GM21528 (cell line): ENCODE data around the gene UBE2V1.
"Not testable (repeated sequence)": the region's sequence is repeated elsewhere in the genome, so short reads cannot be mapped to it uniquely, and the experiment has no call there.

ENCODE experiments used
- ATAC-seq: cut with Tn5 transposase; IDR thresholded peaks from one replicate; pipeline ENCODE4 v1.9.1; 2021; ENCODE audit warnings: mild to moderate bottlenecking, moderate library complexity; ENCODE audit not compliant: unreplicated experiment, low FRiP score

UBE2V1 gene

GRCh38 chr20:50112512-50113419, at the start of gene UBE2V1:
Gene UBE2V1 (minus strand): TSS chr20:50113150. CDS start chr20:50113128, 22 bp downstream.
- ATAC-seq: peak; percentile 55

GRCh38 chr20:50161494-50161893, 48.5 kb upstream of the UBE2V1 start:
- ATAC-seq: not testable (repeated sequence)

GRCh38 chr20:50153500-50154377, 40.8 kb upstream of the UBE2V1 start, which contains the start of gene PEDS1:
Gene PEDS1 (minus strand): TSS chr20:50153723. CDS start chr20:50153637, 86 bp downstream.
- ATAC-seq: peak; percentile 84

- peak; percentile 33 for ATAC-seq
Observed at GRCh38 chr20:50153153-50153499, 40.2 kb upstream of the UBE2V1 start.

- no peak for ATAC-seq
Observed at GRCh38 chr20:50152394-50153152, 39.6 kb upstream of the UBE2V1 start.

- no peak for ATAC-seq
Observed at GRCh38 chr20:50151034-50151743, 38.2 kb upstream of the UBE2V1 start.

GRCh38 chr20:50149481-50150254, 36.7 kb upstream of the UBE2V1 start:
- no peak for ATAC-seq

GRCh38 chr20:50146732-50147662, 34.0 kb upstream of the UBE2V1 start:
- no peak for ATAC-seq

GRCh38 chr20:50146214-50146613, 33.3 kb upstream of the UBE2V1 start:
- no peak for ATAC-seq

GRCh38 chr20:50145566-50145965, 32.6 kb upstream of the UBE2V1 start:
- no peak for ATAC-seq

GRCh38 chr20:50144362-50144761, 31.4 kb upstream of the UBE2V1 start:
- no peak for ATAC-seq

GRCh38 chr20:50142812-50143211, 29.9 kb upstream of the UBE2V1 start:
- no peak for ATAC-seq

- ATAC-seq: no peak
Observed at GRCh38 chr20:50141811-50142561, 29.0 kb upstream of the UBE2V1 start.

GRCh38 chr20:50141018-50141675, 28.2 kb upstream of the UBE2V1 start:
- ATAC-seq: no peak

GRCh38 chr20:50140339-50140859, 27.4 kb upstream of the UBE2V1 start:
- ATAC-seq: no peak
